SK-N-SH (cell line): ENCODE results near the gene TLX3. TPM values are rescaled to one million over a fixed set of nuclear protein-coding genes. Genes with fewer than 3 reads are reported as not detected.

Experiments
- CTCF ChIA-PET: fragments of 300-600, 350-600 bp; formaldehyde crosslinking; extraction: SDS; loops from one replicate; lab custom pipeline; 2021; lab: Yijun Ruan, JAX
- POLR2A ChIA-PET: fragments of 350-600 bp; sonication (Branson Sonifier 250); formaldehyde crosslinking; extraction: SDS; loops from one replicate; lab custom pipeline; 2020; ENCODE audit warnings: antibody characterized with exemption, inconsistent platforms; lab: Yijun Ruan, JAX
- DNase-seq: peaks from one replicate; pipeline ENCODE4 v3.0.0; 2012
- H2AFZ ChIP-seq: fragments of 200-600 bp; sonication (generic); 2 replicates; pipeline ENCODE4 v1.8.1; 2016; ENCODE audit warnings: antibody characterized with exemption, mild to moderate bottlenecking, low read depth
- H3F3A ChIP-seq: fragments of 200-600 bp; sonication (generic); replicated peaks from 2 replicates; pipeline ENCODE3; 2016; ENCODE audit warnings: antibody characterized with exemption, mild to moderate bottlenecking; ENCODE audit not compliant: insufficient read depth
- H3K27ac ChIP-seq, 2 experiments: fragments of 200-500 bp in 1 of 2; fragments of 200-600 bp in 1 of 2; sonication (Bioruptor generic) in 1 of 2; sonication (generic), shearing (Covaris generic) in 1 of 2; 2 replicates each; pipeline versions ENCODE4 v1.5.1 to v1.6.1; 2014 to 2016; ENCODE audit warnings: low read depth in 2 of 2, inconsistent platforms in 1 of 2, low read length in 1 of 2, mild to moderate bottlenecking in 1 of 2, mixed read lengths in 1 of 2
- H3K27me3 ChIP-seq: fragments of 200-600 bp; sonication (generic), shearing (Covaris generic); 2 replicates; pipeline ENCODE4 v1.6.1; 2016; ENCODE audit warnings: mixed run types; ENCODE audit not compliant: insufficient read depth
- H3K36me3 ChIP-seq, 2 experiments: fragments of 200-500 bp in 1 of 2; fragments of 200-600 bp in 1 of 2; sonication (Bioruptor generic) in 1 of 2; sonication (generic) in 1 of 2; replicated peaks in 1 of 2; 2 replicates each; pipeline versions ENCODE3 to v1.5.1; 2014 to 2016; ENCODE audit warnings: low read length in 1 of 2, mild to moderate bottlenecking in 1 of 2; ENCODE audit not compliant: insufficient read depth in 2 of 2, control insufficient read depth in 1 of 2
- H3K4me1 ChIP-seq, 2 experiments: fragments of 200-500 bp in 1 of 2; fragments of 200-600 bp in 1 of 2; sonication (Bioruptor generic) in 1 of 2; sonication (generic), shearing (Covaris generic) in 1 of 2; 2 replicates each; pipeline versions ENCODE4 v1.5.1 to v1.6.1; 2014 to 2016; ENCODE audit warnings: low read depth in 1 of 2, low read length in 1 of 2, mixed run types in 1 of 2; ENCODE audit not compliant: insufficient read depth in 2 of 2, control insufficient read depth in 1 of 2
- H3K4me2 ChIP-seq: fragments of 200-600 bp; sonication (generic), shearing (Covaris generic); 2 replicates; pipeline ENCODE4 v1.6.1; 2017; ENCODE audit warnings: mixed run types
- H3K4me3 ChIP-seq, 2 experiments: fragments of 200-500 bp in 1 of 2; fragments of 200-600 bp in 1 of 2; sonication (Bioruptor generic) in 1 of 2; sonication (generic), shearing (Covaris generic) in 1 of 2; 2 replicates each; pipeline versions ENCODE4 v1.5.1 to v1.8.1; 2014 to 2016; ENCODE audit warnings: low read depth in 2 of 2, inconsistent platforms in 1 of 2, low read length in 1 of 2, mild to moderate bottlenecking in 1 of 2, mixed read lengths in 1 of 2, moderate library complexity in 1 of 2
- H3K79me2 ChIP-seq: fragments of 200-600 bp; sonication (generic); 2 replicates; pipeline ENCODE4 v1.8.1; 2017; ENCODE audit warnings: mild to moderate bottlenecking; ENCODE audit not compliant: insufficient read depth
- H3K9ac ChIP-seq: fragments of 200-600 bp; sonication (generic); 2 replicates; pipeline ENCODE4 v1.6.1; 2017; ENCODE audit warnings: mixed run types
- H3K9me2 ChIP-seq: fragments of 200-600 bp; sonication (generic); 2 replicates; pipeline ENCODE4 v1.6.1; 2017; ENCODE audit warnings: mixed run types
- H3K9me3 ChIP-seq: fragments of 200-600 bp; sonication (generic); 2 replicates; pipeline ENCODE4 v1.6.1; 2017; ENCODE audit warnings: mixed run types, mild to moderate bottlenecking, moderate library complexity
- H4K20me1 ChIP-seq: fragments of 200-600 bp; sonication (generic); 2 replicates; pipeline ENCODE4 v1.6.1; 2017; ENCODE audit warnings: mild to moderate bottlenecking, mixed run types; ENCODE audit not compliant: insufficient read depth
- EP300 ChIP-seq, 2 experiments: IDR thresholded peaks; 2 replicates each; pipeline versions ENCODE4 v1.4.0 to v1.6.1; 2012; ENCODE audit warnings: borderline replicate concordance in 1 of 2, low read depth in 1 of 2, low read length in 1 of 2
- FOXM1 ChIP-seq: IDR thresholded peaks from 2 replicates; pipeline ENCODE4 v1.4.0; 2012; ENCODE audit warnings: low read depth, mild to moderate bottlenecking
- GABPA ChIP-seq: IDR thresholded peaks from 2 replicates; pipeline ENCODE4 v1.4.0; 2012; ENCODE audit warnings: low read depth, mild to moderate bottlenecking
- MAX ChIP-seq: IDR thresholded peaks from 2 replicates; pipeline ENCODE4 v1.4.0; 2012; ENCODE audit warnings: low read depth
- PBX3 ChIP-seq: IDR thresholded peaks from 2 replicates; pipeline ENCODE4; 2012
- RXRA ChIP-seq: IDR thresholded peaks from 2 replicates; pipeline ENCODE4 v1.4.0; 2012; ENCODE audit warnings: low read depth, mild to moderate bottlenecking, borderline replicate concordance
- TAF1 ChIP-seq: IDR thresholded peaks from 2 replicates; pipeline ENCODE4 v1.6.1; 2012; ENCODE audit warnings: low read depth, mild to moderate bottlenecking, low read length, moderate library complexity, borderline replicate concordance
- TEAD4 ChIP-seq: IDR thresholded peaks from 2 replicates; pipeline ENCODE4 v1.4.0; 2012; ENCODE audit warnings: mild to moderate bottlenecking, borderline replicate concordance; ENCODE audit not compliant: insufficient read depth
- USF1 ChIP-seq: IDR thresholded peaks from 2 replicates; pipeline ENCODE4 v1.4.0; 2012; ENCODE audit warnings: low read depth, borderline replicate concordance
- USF2 ChIP-seq: fragments of 150-350 bp; IDR thresholded peaks from 2 replicates; pipeline ENCODE4 v1.6.1; 2017; ENCODE audit warnings: antibody characterized with exemption, low read length, low read depth, borderline replicate concordance
- ZBTB33 ChIP-seq: IDR thresholded peaks from 2 replicates; pipeline ENCODE4 v1.4.0; 2012; ENCODE audit warnings: low read depth, borderline replicate concordance
- WGBS: methylation state at CpG from one replicate; pipeline ENCODE4 v1.1.6; 2017; ENCODE audit warnings: low lambda C conversion rate; 5-methylcytosine and 5-hydroxymethylcytosine counted together
- polyA plus RNA-seq, 3 experiments: library from polyadenylated mRNA; depleted of rRNA; stranded (reverse); fragments of >200 nt; gene quantifications; 2 replicates each; pipeline ENCODE4 v1.2.3, GENCODE V29; 2012

TLX3 gene
- polyA plus RNA-seq, 1 of the 3 experiments (the other 2 are of a cell fraction), result 4.7 TPM

GRCh38 chr5:171283753-171284152 is 25.3 kb upstream of the TLX3 start:
- no peak for TF ChIP-seq MAX
- TF ChIP-seq GABPA, result no peak
- no peak for TF ChIP-seq USF2
- Histone ChIP-seq H2AFZ (no peak overlapping the region), H3K4me2 (no peak overlapping the region), H3K9me2 (no peaks in the 10 kb centered on the region), H4K20me1 (no peaks in the 10 kb centered on the region), H3K4me1 (peaks cover 0 to 5% of the 10 kb centered on the region in 2 experiments; a peak in 2 of 4 replicates), H3K9me3 (no peaks in the 10 kb centered on the region), H3K27me3 (no peaks in the 10 kb centered on the region), H3K36me3 (no peaks in the 10 kb centered on the region), H3K27ac (no peak overlapping the region), H3K4me3 (no peak overlapping the region), H3K9ac (no peak overlapping the region), H3K79me2 (no peaks in the 10 kb centered on the region), H3F3A (no peaks in the 10 kb centered on the region)
- CTCF ChIA-PET, result interaction anchor here (0.9 to 2.6 kb wide), 2 partner anchors 11 to 27 kb away, joined by 3 to 11 read pairs; no protein-coding TSS in a partner anchor
- 90% methylated on average over 7 of the region's 7 CpGs for WGBS
- DNase-seq, result no peak
- POLR2A ChIA-PET, result no interaction called here

- no peaks in the 10 kb centered on the region for H3K9me2 ChIP-seq
- 85% methylated on average over 2 of the region's 2 CpGs for WGBS
- no peak overlapping the region for H2AFZ ChIP-seq
- ChIA-PET CTCF (interaction anchor here (1.4 to 2.1 kb wide), 3 partner anchors 24 to 57 kb away, joined by 3 to 13 read pairs (median 4); no protein-coding TSS in a partner anchor), POLR2A (interaction anchor here (2.1 kb wide), 1 partner anchor 21 kb away, joined by 4 read pairs; no protein-coding TSS in a partner anchor)
- no peaks in the 10 kb centered on the region for H3F3A ChIP-seq
- H3K4me3 ChIP-seq, result no peak overlapping the region
- peaks cover 0 to 5% of the 10 kb centered on the region in 2 experiments; a peak in 2 of 4 replicates for H3K4me1 ChIP-seq
- no peak for DNase-seq
- no peaks in the 10 kb centered on the region for H3K27me3 ChIP-seq
- H3K27ac ChIP-seq, result no peak overlapping the region
- no peak overlapping the region for H3K4me2 ChIP-seq
- no peaks in the 10 kb centered on the region for H3K9me3 ChIP-seq
- TF ChIP-seq ZBTB33 (no peak), GABPA (no peak), TAF1 (no peak), FOXM1 (no peak)
- H3K36me3 ChIP-seq, result no peaks in the 10 kb centered on the region
- H4K20me1 ChIP-seq, result no peaks in the 10 kb centered on the region
- no peak overlapping the region for H3K9ac ChIP-seq
- no peaks in the 10 kb centered on the region for H3K79me2 ChIP-seq
These were observed 23.6 kb upstream of the TLX3 start for GRCh38 chr5:171285465-171285864.

- peaks cover 0 to 8% of the 10 kb centered on the region in 2 experiments; a peak in 2 of 4 replicates for H3K4me1 ChIP-seq
- H2AFZ ChIP-seq, result no peak overlapping the region
- POLR2A ChIA-PET, result no interaction called here
- H3K9ac ChIP-seq, result no peak overlapping the region
- H3K9me3 ChIP-seq, result no peaks in the 10 kb centered on the region
- no peaks in the 10 kb centered on the region for H3K79me2 ChIP-seq
- WGBS, result 86% methylated on average over 2 of the region's 2 CpGs
- TF ChIP-seq RXRA (no peak), TAF1 (no peak), PBX3 (no peak), TEAD4 (no peak), MAX (no peak), GABPA (no peak), USF1 (no peak), EP300 (IDR thresholded peaks at IDR 0.05; ENCODE audit: borderline replicate concordance in 1 of 2, low read depth in 1 of 2, low read length in 1 of 2) (no peak)
- CTCF ChIA-PET, result interaction anchor here (1.1 kb wide), 1 partner anchor 83 kb away, joined by 3 read pairs; no protein-coding TSS in a partner anchor
- DNase-seq, result no peak
- H3K4me3 ChIP-seq, result no peak overlapping the region
- no peak overlapping the region for H3K4me2 ChIP-seq
- no peaks in the 10 kb centered on the region for H3K27me3 ChIP-seq
- no peaks in the 10 kb centered on the region for H3K9me2 ChIP-seq
- no peak overlapping the region for H3K27ac ChIP-seq
- no peaks in the 10 kb centered on the region for H4K20me1 ChIP-seq
- no peaks in the 10 kb centered on the region for H3F3A ChIP-seq
- no peaks in the 10 kb centered on the region for H3K36me3 ChIP-seq
These were observed 21.0 kb upstream of the TLX3 start for GRCh38 chr5:171288066-171288465.
